ENCODE data around the gene DGKA.

- TF ChIP-seq CTCF (IDR thresholded peaks at IDR 0.05; ENCODE audit: low read depth, low read length) = no peak
- no peak for TF ChIP-seq EZH2phosphoT487 (IDR thresholded peaks at IDR 0.05; ENCODE audit: low read depth)
Observed at GRCh38 chr12:55965941-55966407, 35.0 kb downstream of the DGKA start, which contains the start of gene PMEL.

Data from OCI-LY3 (cell line).